ENCODE results near the gene TIMM10.

GRCh38 chr11:57545883-57546282, 15.3 kb upstream of the TIMM10 start:
- no peak for TF ChIP-seq RAD21 (IDR thresholded peaks at IDR 0.05)
- no peak for TF ChIP-seq YY1 (IDR thresholded peaks at IDR 0.05)
- no peak for TF ChIP-seq CTCF (IDR thresholded peaks at IDR 0.05; ENCODE audit: low read depth, low read length, missing input control)
- TF ChIP-seq SP1 (IDR thresholded peaks at IDR 0.05): no peak
- TF ChIP-seq MAX (IDR thresholded peaks at IDR 0.05): no peak
- no peak for TF ChIP-seq TAF1 (conservative IDR thresholded peaks at IDR 0.05)
- no peak for TF ChIP-seq GABPA (IDR thresholded peaks at IDR 0.05 in 1 of 2, conservative IDR thresholded peaks at IDR 0.05 in 1 of 2)
- TF ChIP-seq RXRA (IDR thresholded peaks at IDR 0.05): no peak
- no peak for TF ChIP-seq JUND (IDR thresholded peaks at IDR 0.05)
